K562 (cell line): ENCODE measurements around the gene DMD. TPM values are rescaled to one million over a fixed set of nuclear protein-coding genes. Genes with fewer than 3 reads are reported as not detected.

Source experiments
- ATAC-seq: fragments of 200-7000 bp; cut with Tn5 transposase; 3 replicates; pipeline ENCODE4 v1.9.1; 2020; ENCODE audit warnings: moderate library complexity
- BruUV-seq: library from RNA; stranded (reverse); fragments of 400-500 nt; replicated peaks from 2 replicates; lab custom pipeline; 2021; lab: Mats Ljungman, UMichigan
- CTCF ChIA-PET: fragments of 300-600 bp; formaldehyde crosslinking; extraction: SDS; loops from one replicate; lab custom pipeline; 2021; ENCODE audit warnings: low intra/inter-chr PET ratio; lab: Yijun Ruan, JAX
- POLR2A ChIA-PET: fragments of 300-600, 350-650 bp; sonication (Branson Sonifier 250); formaldehyde crosslinking; extraction: SDS; loops from one replicate; lab custom pipeline; 2021; ENCODE audit warnings: antibody characterized with exemption, inconsistent platforms; lab: Yijun Ruan, JAX
- DNase-seq, 4 experiments: peaks; one replicate each; pipeline versions ENCODE4 v3.0.0 to v3.0.0-alpha.2; 2011 to 2018; ENCODE audit warnings: low spot score in 3 of 4, mixed read lengths in 3 of 4; ENCODE audit errors: extremely low read depth in 1 of 4
- FAIRE-seq: peaks from 2 replicates; lab custom pipeline; 2011; peaks lifted over from hg19 to GRCh38; lab: Jason Lieb, UNC
- H2AFZ ChIP-seq: 2 replicates; pipeline ENCODE4 v1.6.0; 2011; ENCODE audit warnings: low read depth, low read length, control low read depth, inconsistent platforms
- H3K27ac ChIP-seq: fragments of 200-600 bp; 3 replicates; pipeline ENCODE4 v1.8.0; 2011; ENCODE audit warnings: low read depth, mild to moderate bottlenecking, control low read depth, inconsistent platforms, low read length, moderate library complexity, mixed read lengths; ENCODE audit errors: extremely low read depth
- H3K27me3 ChIP-seq, 2 experiments: fragments of 300-600 bp in 1 of 2; 2 replicates in 1 of 2; 3 replicates in 1 of 2; pipeline versions ENCODE4 v1.6.0 to v1.8.0; 2011; ENCODE audit warnings: inconsistent platforms in 2 of 2, low read length in 2 of 2, mild to moderate bottlenecking in 1 of 2, mixed read lengths in 1 of 2, moderate library complexity in 1 of 2; ENCODE audit not compliant: control insufficient read depth in 2 of 2, insufficient read depth in 2 of 2
- H3K36me3 ChIP-seq: fragments of 300-600 bp; 3 replicates; pipeline ENCODE4 v1.8.0; 2011; ENCODE audit warnings: mild to moderate bottlenecking, low read length, inconsistent platforms; ENCODE audit not compliant: control insufficient read depth, insufficient read depth
- H3K4me1 ChIP-seq, 2 experiments: fragments of 200-600 bp in 1 of 2; replicated peaks in 1 of 2; 2 replicates in 1 of 2; 3 replicates in 1 of 2; pipeline versions ENCODE4 v1.5.1 to v1.8.0; 2011; ENCODE audit warnings: inconsistent platforms in 2 of 2, low read length in 2 of 2, mild to moderate bottlenecking in 1 of 2, mixed read lengths in 1 of 2, moderate library complexity in 1 of 2; ENCODE audit not compliant: control insufficient read depth in 2 of 2, insufficient read depth in 2 of 2
- H3K4me2 ChIP-seq: 2 replicates; pipeline ENCODE4 v1.6.1; 2011; ENCODE audit warnings: low read length, control low read depth, inconsistent platforms, mixed read lengths; ENCODE audit not compliant: insufficient read depth
- H3K4me3 ChIP-seq: fragments of 200-600 bp; sonication (generic), shearing (Covaris generic); 2 replicates; pipeline ENCODE4 v1.5.1; 2016; ENCODE audit warnings: control low read depth, inconsistent platforms
- H3K79me2 ChIP-seq: fragments of 200-600 bp; 3 replicates; pipeline ENCODE4 v1.8.0; 2011; ENCODE audit warnings: low read length, inconsistent platforms; ENCODE audit not compliant: control insufficient read depth, insufficient read depth
- H3K9ac ChIP-seq, 2 experiments: 2 replicates each; pipeline versions ENCODE4 v1.6.0 to v1.6.1; 2011; ENCODE audit warnings: low read depth in 2 of 2, low read length in 2 of 2, control low read depth in 1 of 2, inconsistent platforms in 1 of 2, mild to moderate bottlenecking in 1 of 2, mixed read lengths in 1 of 2; ENCODE audit not compliant: insufficient read depth in 1 of 2
- H3K9me1 ChIP-seq: one replicate; pipeline ENCODE4 v1.6.0; 2011; ENCODE audit warnings: inconsistent platforms, mild to moderate bottlenecking, low read length, moderate library complexity; ENCODE audit not compliant: control insufficient read depth, insufficient read depth
- H3K9me3 ChIP-seq: replicated peaks from 2 replicates; pipeline ENCODE4 v1.5.1; 2011; ENCODE audit warnings: low read depth, low read length, inconsistent platforms; ENCODE audit not compliant: control insufficient read depth, insufficient read depth
- H4K20me1 ChIP-seq: replicated peaks from 2 replicates; pipeline ENCODE4 v1.6.1; 2011; ENCODE audit warnings: low read length, inconsistent platforms, mixed read lengths; ENCODE audit not compliant: control insufficient read depth, insufficient read depth
- PHTF2 ChIP-seq: fragments of 250-450 bp; sonication (Bioruptor Pico); IDR thresholded peaks from 2 replicates; pipeline ENCODE4 v1.5.0; 2021; ENCODE audit warnings: mild to moderate bottlenecking
- PRPF4 ChIP-seq: fragments of 200-400 bp; formaldehyde crosslinking; IDR thresholded peaks from one replicate; pipeline ENCODE4 v1.6.1; 2017; ENCODE audit warnings: low read length, low read depth, mild to moderate bottlenecking; ENCODE audit not compliant: insufficient read depth, poor library complexity, severe bottlenecking
- SMAD2 ChIP-seq: fragments of 150-350 bp; IDR thresholded peaks from 2 replicates; pipeline ENCODE4 v1.6.1; 2014; ENCODE audit warnings: low read depth, mild to moderate bottlenecking, low read length
- ZNF277 ChIP-seq: fragments of 250-450 bp; sonication (Bioruptor Pico); IDR thresholded peaks from 2 replicates; pipeline ENCODE4 v1.8.0; 2022; ENCODE audit warnings: inconsistent platforms, mild to moderate bottlenecking, moderate library complexity, borderline replicate concordance
- WGBS: fragments of 100-300 bp; shearing (Covaris generic); methylation state at CpG from one replicate; pipeline ENCODE4 v1.1.6; 2016; ENCODE audit warnings: low coverage, mixed read lengths; ENCODE audit not compliant: insufficient coverage; ENCODE audit errors: missing lambda C conversion rate; 5-methylcytosine and 5-hydroxymethylcytosine counted together
- in situ Hi-C: fragments of 300-500 bp; cut with MboI; formaldehyde crosslinking; loops from 4 replicates; pipeline ENCODE4 v1.15.0; 2018; ENCODE audit warnings: inconsistent platforms, mixed read lengths
- intact Hi-C: fragments of 100-400 bp; cut with micrococcal nuclease; formaldehyde crosslinking; loops from 2 replicates; pipeline ENCODE4 v1.14.2; 2022
- polyA plus RNA-seq, 8 experiments: library from polyadenylated mRNA; depleted of rRNA in 4 of 8; stranded (reverse) in 5 of 8; unstranded in 3 of 8; fragments of >200 nt; fragmentation: Nextera tagmentation in 2 of 8; fragmentation: Illumina TruSeq in 1 of 8; extraction: Ambion mirVana in 2 of 8; extraction: Trizol in 1 of 8; gene quantifications; 2 replicates each; pipeline versions ENCODE4 v1.2.1 to v1.2.3, GENCODE V29; 2011 to 2014; ENCODE audit warnings: inconsistent platforms in 1 of 8, missing spikeins in 1 of 8
- total RNA-seq, 7 experiments: library from RNA; depleted of rRNA in 6 of 7; stranded (reverse); fragments of >200 nt in 6 of 7; fragmentation: Illumina TruSeq in 2 of 7; extraction: Trizol in 2 of 7; gene quantifications; 2 replicates each; pipeline versions ENCODE4 v1.2.1 to v1.2.3, GENCODE V29; 2011 to 2021; ENCODE audit warnings: low replicate concordance in 1 of 7

The DMD gene
- total and polyA plus RNA-seq, 9 of the 15 experiments (the other 6 are each of a cell fraction or from before 2014, with no cell fraction given): 3.8 to 20.4 (median 11.4) TPM

- Histone ChIP-seq H3K4me1 (no peaks in the 10 kb centered on the region), H2AFZ (no peak overlapping the region), H3K36me3 (no peaks in the 10 kb centered on the region), H3K4me3 (no peak overlapping the region), H3K27ac (no peak overlapping the region), H3K9me3 (no peaks in the 10 kb centered on the region), H3K79me2 (no peaks in the 10 kb centered on the region), H3K9ac (no peak overlapping the region), H3K4me2 (no peak overlapping the region), H3K27me3 (no peaks in the 10 kb centered on the region), H4K20me1 (no peaks in the 10 kb centered on the region), H3K9me1 (no peaks in the 10 kb centered on the region)
- intact Hi-C loops: no loop called here
- in situ Hi-C loops: no loop called here
- 4% methylated on average over 4 of the region's 4 CpGs for WGBS
- DNase-seq (no peak), ATAC-seq (no peak), FAIRE-seq (no peak)
- TF ChIP-seq PRPF4: no peak
- no peak for TF ChIP-seq PHTF2
- TF ChIP-seq SMAD2: no peak
- CTCF ChIA-PET: no interaction called here
- BruUV-seq: no TSS peak
- POLR2A ChIA-PET: no interaction called here
These were observed 28.0 kb downstream of the DMD start for GRCh38 chrX:33183361-33183760.

GRCh38 chrX:33178690-33179089 lies 32.7 kb downstream of the DMD start:
- no peak for TF ChIP-seq ZNF277
- TF ChIP-seq, all 486 proteins: peak for 0
- in situ Hi-C loops (no loop called here), intact Hi-C loops (no loop called here)
- no peak overlapping the region for H3K4me3 ChIP-seq
- H3K27ac ChIP-seq: no peak overlapping the region
- H3K9ac ChIP-seq: no peak overlapping the region
- ATAC-seq: no peak
- no peaks in the 10 kb centered on the region for H3K4me1 ChIP-seq
- DNase-seq: no peak
- ChIA-PET CTCF (no interaction called here), POLR2A (no interaction called here)
- no peak overlapping the region for H3K4me2 ChIP-seq
- BruUV-seq: no TSS peak
- H3K79me2 ChIP-seq: no peaks in the 10 kb centered on the region
- H3K9me3 ChIP-seq: no peaks in the 10 kb centered on the region
- no peaks in the 10 kb centered on the region for H3K9me1 ChIP-seq
- no peaks in the 10 kb centered on the region for H3K27me3 ChIP-seq
- 0% methylated on average over 1 of the region's 1 CpG for WGBS
- no peaks in the 10 kb centered on the region for H4K20me1 ChIP-seq
- H3K36me3 ChIP-seq: no peaks in the 10 kb centered on the region
- FAIRE-seq: no peak
- no peak overlapping the region for H2AFZ ChIP-seq
